ENCODE data around the gene SMIM3. TPM values are rescaled to one million over a fixed set of nuclear protein-coding genes. Genes with fewer than 3 reads are reported as not detected.
"Not testable (repeated sequence)": the region's sequence is repeated elsewhere in the genome, so short reads cannot be mapped to it uniquely, and the experiment has no call there.

Gene SMIM3, protein sequence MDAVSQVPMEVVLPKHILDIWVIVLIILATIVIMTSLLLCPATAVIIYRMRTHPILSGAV
- 41.5 and 49.9 TPM in 2 replicates for total RNA-seq

DNA sequence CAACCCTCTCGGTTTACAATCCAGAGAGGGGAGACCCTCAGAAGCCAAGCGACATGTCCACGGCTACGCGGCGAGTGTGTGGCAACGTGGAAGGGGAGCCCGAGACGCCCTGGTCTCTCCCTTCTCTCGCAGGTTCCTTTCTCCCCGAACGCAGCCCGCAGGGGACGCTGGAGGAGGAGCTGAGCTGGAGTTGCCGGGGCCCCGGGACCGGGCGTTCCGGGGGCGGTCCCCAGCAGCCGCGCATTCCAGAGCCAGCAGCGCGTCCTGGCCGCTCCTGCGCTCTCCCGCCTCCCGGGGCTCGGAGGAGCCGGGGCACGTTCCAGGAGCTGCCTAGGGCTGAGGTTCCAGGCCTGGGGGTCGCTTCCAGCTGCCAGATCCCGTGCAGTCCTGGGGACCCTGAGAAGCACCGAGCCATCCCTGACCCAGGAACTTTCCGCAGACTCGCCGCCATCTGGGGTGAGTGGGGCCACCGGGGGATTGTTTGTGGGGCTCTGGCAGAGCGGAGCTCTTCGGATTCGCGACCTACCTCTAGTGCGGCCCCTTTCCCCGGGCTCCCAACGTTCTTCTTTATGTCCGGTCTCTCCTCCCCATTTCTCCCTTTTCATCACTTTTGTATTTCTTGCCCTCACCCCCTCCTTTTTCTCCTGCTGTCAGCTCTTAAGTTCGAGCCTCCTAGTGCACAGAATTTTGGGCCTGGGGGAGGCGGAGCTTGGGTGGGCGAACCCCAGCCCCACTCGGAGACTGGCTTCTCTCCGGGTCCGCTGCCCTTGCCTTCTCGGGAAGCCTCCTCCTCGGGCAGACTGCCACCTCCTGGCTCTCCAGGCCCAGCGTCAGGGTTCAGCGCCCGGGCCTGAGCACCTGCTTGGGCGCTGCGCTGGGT is at the start of gene SMIM3:
TSS of gene SMIM3 (plus strand) at position 241 of the 880 bp plus-strand sequence. CDS start 16,684 bp downstream, outside the sequence.
- TF ChIP-seq, protein P1, sequence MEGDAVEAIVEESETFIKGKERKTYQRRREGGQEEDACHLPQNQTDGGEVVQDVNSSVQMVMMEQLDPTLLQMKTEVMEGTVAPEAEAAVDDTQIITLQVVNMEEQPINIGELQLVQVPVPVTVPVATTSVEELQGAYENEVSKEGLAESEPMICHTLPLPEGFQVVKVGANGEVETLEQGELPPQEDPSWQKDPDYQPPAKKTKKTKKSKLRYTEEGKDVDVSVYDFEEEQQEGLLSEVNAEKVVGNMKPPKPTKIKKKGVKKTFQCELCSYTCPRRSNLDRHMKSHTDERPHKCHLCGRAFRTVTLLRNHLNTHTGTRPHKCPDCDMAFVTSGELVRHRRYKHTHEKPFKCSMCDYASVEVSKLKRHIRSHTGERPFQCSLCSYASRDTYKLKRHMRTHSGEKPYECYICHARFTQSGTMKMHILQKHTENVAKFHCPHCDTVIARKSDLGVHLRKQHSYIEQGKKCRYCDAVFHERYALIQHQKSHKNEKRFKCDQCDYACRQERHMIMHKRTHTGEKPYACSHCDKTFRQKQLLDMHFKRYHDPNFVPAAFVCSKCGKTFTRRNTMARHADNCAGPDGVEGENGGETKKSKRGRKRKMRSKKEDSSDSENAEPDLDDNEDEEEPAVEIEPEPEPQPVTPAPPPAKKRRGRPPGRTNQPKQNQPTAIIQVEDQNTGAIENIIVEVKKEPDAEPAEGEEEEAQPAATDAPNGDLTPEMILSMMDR (IDR thresholded peaks at IDR 0.05; ENCODE audit: insufficient read depth, low read depth, low read length): peak; percentile 54
- peak; percentile 83 for DNase-seq (ENCODE audit: low read depth)
- H3K4me3 ChIP-seq (ENCODE audit: low read depth, low read length): peak within 1 kb of the TSS; percentile 95

DNA sequence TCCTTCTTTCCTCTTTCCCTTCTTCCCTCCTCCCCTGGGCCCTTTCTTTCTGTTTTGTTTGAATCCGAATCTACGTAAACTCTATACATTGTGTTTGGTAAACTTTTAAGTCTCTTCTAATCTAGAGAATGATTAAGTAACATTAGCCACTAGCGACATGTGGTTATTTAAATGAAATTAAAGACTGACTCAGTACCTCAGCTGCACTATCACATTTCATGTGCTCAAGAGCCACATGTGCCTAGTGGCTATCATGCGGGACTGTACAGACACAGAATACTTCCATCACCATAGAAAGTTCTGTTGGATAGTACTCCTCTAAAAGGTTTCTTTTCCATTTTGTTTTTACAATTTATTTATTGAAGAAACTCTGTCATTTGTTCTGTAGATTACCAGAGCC is 48.7 kb upstream of the SMIM3 start:
- no peak for DNase-seq (ENCODE audit: low read depth)
- TF ChIP-seq, protein P1 (IDR thresholded peaks at IDR 0.05; ENCODE audit: insufficient read depth, low read depth, low read length): no peak
- H3K4me3 ChIP-seq (ENCODE audit: low read depth, low read length): no peak overlapping the region

DNA sequence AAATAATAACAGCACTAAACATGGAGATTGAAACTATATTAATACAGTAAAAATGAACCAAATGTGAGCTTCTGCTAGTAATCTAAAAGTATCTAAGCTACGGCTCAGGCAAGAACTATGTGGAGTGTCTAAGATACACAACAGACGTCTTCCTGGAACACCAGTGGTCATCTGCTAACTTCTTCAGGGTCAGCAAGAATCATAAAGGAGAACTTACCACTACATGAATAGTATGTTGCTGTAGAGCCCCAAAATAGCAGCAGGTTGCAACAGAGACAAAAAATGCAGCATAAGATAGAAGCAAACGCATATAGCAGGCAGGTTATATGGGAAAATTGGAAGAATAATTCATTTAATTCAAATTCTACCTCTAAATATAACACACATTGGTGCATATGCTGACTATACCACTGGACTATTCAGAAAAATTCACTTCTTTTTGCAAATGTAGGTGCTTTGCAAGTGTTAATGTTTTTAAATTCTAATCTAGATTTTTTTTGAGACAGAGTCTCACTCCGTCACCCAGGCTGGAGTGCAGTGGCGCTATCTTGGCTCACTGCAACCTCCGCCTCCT is 46.8 kb upstream of the SMIM3 start:
- DNase-seq (ENCODE audit: low read depth): peak; percentile 33
- no peak overlapping the region for H3K4me3 ChIP-seq (ENCODE audit: low read depth, low read length)
- TF ChIP-seq, protein P1 (IDR thresholded peaks at IDR 0.05; ENCODE audit: insufficient read depth, low read depth, low read length): no peak

DNA sequence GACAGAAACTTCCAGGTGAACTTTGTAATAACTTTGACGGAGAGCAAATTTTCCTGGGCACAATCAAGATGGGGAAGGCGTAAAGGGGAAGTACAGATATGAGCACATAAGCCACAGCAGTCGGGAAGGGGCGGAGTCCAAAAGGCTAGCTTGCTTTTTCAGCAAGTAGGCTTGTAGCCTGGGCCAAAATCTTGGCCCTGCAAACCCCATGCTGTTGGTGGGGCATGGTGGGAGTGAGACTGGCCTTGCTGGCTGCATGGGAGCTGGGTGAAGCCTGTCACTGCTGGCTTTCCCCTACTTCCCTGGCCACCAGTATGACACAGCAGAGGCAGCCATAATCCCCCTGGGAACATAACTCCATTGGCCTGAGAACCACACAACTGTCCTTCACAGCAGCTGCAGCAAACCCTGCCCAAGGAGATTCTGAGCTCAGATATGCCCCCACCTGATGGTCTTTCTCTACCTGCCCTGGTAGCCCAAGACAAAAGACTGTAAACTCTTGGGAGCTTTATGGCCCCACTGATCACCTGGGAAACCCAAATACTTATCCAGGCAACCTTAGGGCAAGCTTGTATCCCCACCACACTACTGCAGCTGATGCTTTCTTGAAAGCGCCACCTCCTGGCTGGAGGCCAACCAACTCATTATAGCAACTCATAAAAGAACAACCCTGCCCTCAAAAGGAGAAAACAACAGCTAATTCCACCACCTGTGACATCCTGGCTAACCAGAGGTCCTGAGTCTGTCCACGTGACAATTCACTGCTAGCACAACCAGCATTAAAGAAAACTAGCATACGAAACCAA is 43.8 kb upstream of the SMIM3 start:
- TF ChIP-seq, protein P1 (IDR thresholded peaks at IDR 0.05; ENCODE audit: insufficient read depth, low read depth, low read length): no peak
- DNase-seq (ENCODE audit: low read depth): no peak
- H3K4me3 ChIP-seq (ENCODE audit: low read depth, low read length): no peak overlapping the region

DNA sequence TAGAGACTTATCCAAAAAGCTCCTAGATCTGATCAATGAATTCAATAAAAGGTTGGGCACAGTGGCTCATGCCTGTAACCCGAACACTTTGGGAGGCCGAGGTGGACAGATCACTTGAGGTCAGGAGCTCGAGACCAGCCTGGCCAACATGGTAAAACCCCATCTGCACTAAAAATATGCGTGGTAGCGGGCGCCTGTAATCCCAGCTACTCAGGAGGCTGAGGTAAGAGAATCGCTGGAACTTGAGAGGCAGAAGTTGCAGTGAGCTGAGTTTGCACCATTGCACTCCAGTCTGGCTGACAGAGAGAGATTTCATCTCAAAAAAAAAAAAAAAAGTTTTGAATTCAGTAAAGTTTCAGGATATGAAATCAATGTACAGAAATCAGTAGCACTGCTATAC is 39.7 kb upstream of the SMIM3 start:
- TF ChIP-seq, protein P1 (IDR thresholded peaks at IDR 0.05; ENCODE audit: insufficient read depth, low read depth, low read length): no peak
- no peak overlapping the region for H3K4me3 ChIP-seq (ENCODE audit: low read depth, low read length)
- DNase-seq (ENCODE audit: low read depth): no peak

DNA sequence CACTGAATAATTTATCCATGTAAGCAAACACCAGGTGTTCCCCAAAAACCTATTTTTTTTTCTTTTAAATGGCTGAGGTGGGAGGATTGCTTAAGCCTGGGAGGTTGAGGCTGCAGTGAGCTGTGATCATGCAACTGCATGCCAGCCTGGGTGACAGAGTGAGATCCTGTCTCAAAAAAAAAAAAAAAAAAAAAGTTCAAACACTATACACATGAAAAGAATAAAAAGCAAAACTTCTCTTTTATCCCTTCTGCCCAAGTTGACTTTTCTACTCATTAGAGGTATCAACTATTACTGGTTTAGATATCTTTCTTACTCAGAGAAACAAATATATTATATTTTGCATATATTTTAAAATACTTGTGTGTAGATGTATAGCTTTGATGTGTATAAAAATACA is 37.6 kb upstream of the SMIM3 start:
- DNase-seq (ENCODE audit: low read depth): no peak
- TF ChIP-seq, protein P1 (IDR thresholded peaks at IDR 0.05; ENCODE audit: insufficient read depth, low read depth, low read length): no peak
- H3K4me3 ChIP-seq (ENCODE audit: low read depth, low read length): no peak overlapping the region

DNA sequence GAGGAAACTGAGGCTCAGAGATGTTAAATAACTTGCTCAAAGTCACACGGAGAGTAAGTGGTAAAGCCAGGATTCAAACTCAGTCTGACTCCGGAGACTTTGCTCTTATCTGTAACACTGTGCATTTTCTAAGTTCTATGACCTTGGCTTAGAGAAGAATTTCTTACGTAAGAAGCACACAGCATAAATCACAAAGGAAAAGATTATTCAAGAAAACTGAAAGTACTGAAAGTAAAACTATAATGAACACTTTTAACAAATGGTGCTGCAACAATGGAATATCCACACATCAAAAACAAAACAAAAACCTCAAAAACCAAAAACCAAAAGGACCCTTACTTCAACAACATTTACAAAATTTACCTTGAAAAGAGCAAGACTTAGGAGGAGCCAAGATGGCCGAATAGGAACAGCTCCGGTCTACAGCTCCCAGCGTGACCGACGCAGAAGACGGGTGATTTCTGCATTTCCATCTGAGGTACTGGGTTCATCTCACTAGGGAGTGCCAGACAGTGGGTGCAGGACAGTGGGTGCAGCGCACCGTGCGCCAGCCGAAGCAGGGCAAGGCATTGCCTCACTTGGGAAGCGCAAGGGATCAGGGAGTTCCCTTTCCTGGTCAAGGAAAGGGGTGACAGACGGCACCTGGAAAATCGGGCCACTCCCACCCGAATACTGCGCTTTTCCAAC is 36.0 kb upstream of the SMIM3 start:
- DNase-seq (ENCODE audit: low read depth): peak; percentile 73
- not testable (repeated sequence) for H3K4me3 ChIP-seq (ENCODE audit: low read depth, low read length)

DNA sequence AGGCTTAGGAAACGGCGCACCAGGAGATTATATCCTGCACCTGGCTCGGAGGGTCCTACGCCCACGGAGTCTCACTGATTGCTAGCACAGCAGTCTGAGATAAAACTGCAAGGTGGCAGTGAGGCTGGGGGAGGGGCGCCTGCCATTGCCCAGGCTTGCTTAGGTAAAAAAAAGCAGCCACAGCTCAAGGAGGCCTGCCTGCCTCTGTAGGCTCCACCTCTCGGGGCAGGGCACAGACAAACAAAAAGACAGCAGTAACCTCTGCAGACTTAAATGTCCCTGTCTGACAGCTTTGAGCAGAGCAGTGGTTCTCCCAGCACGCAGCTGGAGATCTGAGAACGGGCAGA is 35.4 kb upstream of the SMIM3 start:
- not testable (repeated sequence) for DNase-seq (ENCODE audit: low read depth)

More for the DNA sequence above, 35.4 kb upstream of the SMIM3 start:
- not testable (repeated sequence) for H3K4me3 ChIP-seq (ENCODE audit: low read depth, low read length)
